ENCODE data around the gene TAS2R20. TPM values are rescaled to one million over a fixed set of nuclear protein-coding genes. Genes with fewer than 3 reads are reported as not detected.

The TAS2R20 gene
- total and polyA plus RNA-seq, 2 of the 4 experiments (the other 2 are of a cell fraction), result 0.36 to 3.4 TPM

GRCh38 chr12:10952645-10953044 is 45.5 kb downstream of the TAS2R20 start:
- H2AFZ ChIP-seq (replicated peaks; ENCODE audit: low read length, poor library complexity), result no peak overlapping the region
- in situ Hi-C loops (cut with MboI; ENCODE audit: low sequenced_read_pairs) (no loop called here), intact Hi-C loops (cut with micrococcal nuclease) (no loop called here), dilution Hi-C loops (cut with HindIII; ENCODE audit: low sequenced_read_pairs, unreplicated experiment) (no loop called here)
- H3K9me3 ChIP-seq (ENCODE audit: control insufficient read depth, insufficient read depth, low read length), result no peaks in the 10 kb centered on the region; the same call in none of the 2 replicates
- no peak overlapping the region for H3K18ac ChIP-seq (ENCODE audit: low read depth, low read length)
- H3K27ac ChIP-seq (ENCODE audit: insufficient read depth, low read length), result no peak overlapping the region
- no peak overlapping the region for H3K4me2 ChIP-seq (ENCODE audit: low read depth, low read length)
- no peak overlapping the region for H2BK5ac ChIP-seq (ENCODE audit: low read depth, low read length, poor library complexity, severe bottlenecking)
- H3K9me1 ChIP-seq (ENCODE audit: insufficient read depth, low read length), result no peaks in the 10 kb centered on the region
- H3K23ac ChIP-seq (ENCODE audit: low read depth, low read length), result no peak overlapping the region
- DNase-seq (no peak), ATAC-seq (ENCODE audit: low read depth) (no peak)
- POLR2A ChIA-PET (ENCODE audit: unreplicated experiment), result no interaction called here
- no TSS peak for BruUV-seq (replicated peaks)
- WGBS, 2 experiments (ENCODE audit: extremely low coverage in 2 of 2, insufficient read length in 1 of 2), result 94% methylated on average over 2 of the region's 4 CpGs; no CpG with 5 or more reads in 1 of the 2 experiments
- no peak overlapping the region for H3K9ac ChIP-seq (ENCODE audit: low read depth, low read length)
- no peak overlapping the region for H3K56ac ChIP-seq (ENCODE audit: extremely low read depth, insufficient read depth, low read length)
- no peaks in the 10 kb centered on the region; the same call in 1 of the 2 replicates for H4K20me1 ChIP-seq (ENCODE audit: insufficient read depth, low read length)
- peaks cover 6 to 11% of the 10 kb centered on the region in 2 experiments; a peak in 3 of 4 replicates for H3K79me1 ChIP-seq (ENCODE audit: low read depth in 1 of 2, low read length in 2 of 2)
- H2BK20ac ChIP-seq (ENCODE audit: low read depth, low read length), result no peak overlapping the region
- H3K36me3 ChIP-seq (ENCODE audit: control insufficient read depth, insufficient read depth, low read length), result no peaks in the 10 kb centered on the region
- no peak overlapping the region for H4K91ac ChIP-seq (ENCODE audit: insufficient read depth, low read depth, low read length)
- TF ChIP-seq MAZ (IDR thresholded peaks at IDR 0.05; ENCODE audit: borderline replicate concordance, low read depth, low read length), result no peak
- TF ChIP-seq CTCF (conservative IDR thresholded peaks at IDR 0.05; ENCODE audit: low read depth, low read length), result no peak
- TF ChIP-seq MAFK (IDR thresholded peaks at IDR 0.05; ENCODE audit: low read depth, low read length), result no peak
- TF ChIP-seq POLR2A (IDR thresholded peaks at IDR 0.05; ENCODE audit: low read depth, low read length), result no peak
- TF ChIP-seq RCOR1 (IDR thresholded peaks at IDR 0.05; ENCODE audit: insufficient replicate concordance, low read length), result no peak
- TF ChIP-seq BHLHE40 (IDR thresholded peaks at IDR 0.05; ENCODE audit: low read depth, low read length), result no peak
- TF ChIP-seq CHD1 (IDR thresholded peaks at IDR 0.05; ENCODE audit: low read depth, low read length), result no peak
- no peak for TF ChIP-seq SMC3 (IDR thresholded peaks at IDR 0.05; ENCODE audit: low read depth, low read length)
- TF ChIP-seq NFE2L2 (IDR thresholded peaks at IDR 0.05; ENCODE audit: low read depth, low read length), result no peak
- no peak for TF ChIP-seq USF2 (IDR thresholded peaks at IDR 0.05; ENCODE audit: low read depth, low read length)
- no peak for TF ChIP-seq RFX5 (IDR thresholded peaks at IDR 0.05; ENCODE audit: low read depth, low read length)
- TF ChIP-seq CEBPB (IDR thresholded peaks at IDR 0.05; ENCODE audit: low read depth, low read length), result no peak
- TF ChIP-seq RAD21 (IDR thresholded peaks at IDR 0.05; ENCODE audit: low read length), result no peak
- no peak for TF ChIP-seq MXI1 (IDR thresholded peaks at IDR 0.05; ENCODE audit: borderline replicate concordance, low read depth, low read length)
- TF ChIP-seq ELK1 (IDR thresholded peaks at IDR 0.05; ENCODE audit: borderline replicate concordance, low read depth, low read length), result no peak
- no peak for TF ChIP-seq FOS (IDR thresholded peaks at IDR 0.05; ENCODE audit: low read depth, low read length)
- no peak overlapping the region for H2AK5ac ChIP-seq (ENCODE audit: low read depth, low read length)
- H2AK9ac ChIP-seq (replicated peaks; ENCODE audit: low read depth, low read length, poor library complexity), result no peak overlapping the region
- H4K8ac ChIP-seq (ENCODE audit: low read depth in 2 of 2, low read length in 2 of 2), result no peak overlapping the region
- no peak overlapping the region for H3K4ac ChIP-seq (ENCODE audit: low read depth, low read length)
- peaks cover 2% of the 10 kb centered on the region; the same call in 1 of the 2 replicates for H3K4me1 ChIP-seq (ENCODE audit: control insufficient read depth, insufficient read depth, low read length)
- no peak overlapping the region for H2BK120ac ChIP-seq (ENCODE audit: low read depth, low read length)
- CTCF ChIA-PET, result no interaction called here
- no peak overlapping the region for H3K14ac ChIP-seq (replicated peaks; ENCODE audit: low read depth, low read length)
- H2BK15ac ChIP-seq (ENCODE audit: low read depth, low read length), result no peak overlapping the region
- no peak overlapping the region for H3K4me3 ChIP-seq (ENCODE audit: insufficient read depth, low read depth, low read length)
- H3K27me3 ChIP-seq (ENCODE audit: control insufficient read depth, insufficient read depth, low read length), result no peaks in the 10 kb centered on the region
- no peak overlapping the region for H4K5ac ChIP-seq (ENCODE audit: low read depth, low read length)
